Measurements from ENCODE around the gene OGT. TPM values are rescaled to one million over a fixed set of nuclear protein-coding genes. Genes with fewer than 3 reads are reported as not detected.

The OGT gene
- total and polyA plus RNA-seq, 2 experiments from 2014 or later = 36.8 to 120 TPM

GRCh38 chrX:71542825-71543224 lies 9.9 kb downstream of the OGT start:
- Histone ChIP-seq H4K20me1 (ENCODE audit: insufficient read depth, poor library complexity, severe bottlenecking) (peaks cover 56% of the 10 kb centered on the region), H3K4me1 (ENCODE audit: insufficient read depth) (peaks cover 7% of the 10 kb centered on the region), H3K9me2 (replicated peaks; ENCODE audit: insufficient read depth) (no peaks in the 10 kb centered on the region), H2AFZ (no peak overlapping the region), H3K9me3 (ENCODE audit: low read depth) (no peaks in the 10 kb centered on the region), H3K79me2 (peaks cover 100% of the 10 kb centered on the region), H3K36me3 (replicated peaks; ENCODE audit: insufficient read depth, low read depth) (no peaks in the 10 kb centered on the region), H3K27ac (peak overlapping the region; percentile 23), H3K4me3 (no peak overlapping the region), H3K4me2 (no peak overlapping the region), H3K27me3 (no peaks in the 10 kb centered on the region)
- no peak for TF ChIP-seq EZH2 (IDR thresholded peaks at IDR 0.05; ENCODE audit: borderline replicate concordance)
- no peak for TF ChIP-seq EZH2phosphoT487 (IDR thresholded peaks at IDR 0.05; ENCODE audit: low read depth, severe bottlenecking, unreplicated experiment)
- TF ChIP-seq CTCF (IDR thresholded peaks at IDR 0.05; ENCODE audit: poor library complexity) = no peak
- no peak for DNase-seq (ENCODE audit: low spot score)
- WGBS (ENCODE audit: low lambda C conversion rate, missing lambda C conversion rate) = 92% methylated on average over 2 of the region's 2 CpGs

- 80% methylated on average over 2 of the region's 2 CpGs for WGBS (ENCODE audit: low lambda C conversion rate, missing lambda C conversion rate)
Observed at GRCh38 chrX:71543316-71543715, 10.4 kb downstream of the OGT start.

GRCh38 chrX:71545364-71545763 lies 12.5 kb downstream of the OGT start:
- Histone ChIP-seq H3K27ac (no peak overlapping the region), H3K79me2 (peaks cover 87% of the 10 kb centered on the region), H3K36me3 (replicated peaks; ENCODE audit: insufficient read depth, low read depth) (no peaks in the 10 kb centered on the region), H4K20me1 (ENCODE audit: insufficient read depth, poor library complexity, severe bottlenecking) (peaks cover 42% of the 10 kb centered on the region), H3K4me2 (no peak overlapping the region), H3K9me2 (replicated peaks; ENCODE audit: insufficient read depth) (no peaks in the 10 kb centered on the region), H3K4me1 (ENCODE audit: insufficient read depth) (peaks cover 7% of the 10 kb centered on the region), H3K4me3 (no peak overlapping the region), H3K27me3 (no peaks in the 10 kb centered on the region), H3K9me3 (ENCODE audit: low read depth) (no peaks in the 10 kb centered on the region), H2AFZ (no peak overlapping the region)
- no peak for DNase-seq (ENCODE audit: low spot score)
- WGBS (ENCODE audit: low lambda C conversion rate, missing lambda C conversion rate) = 89% methylated on average over 7 of the region's 7 CpGs
- TF ChIP-seq CTCF (IDR thresholded peaks at IDR 0.05; ENCODE audit: poor library complexity) (no peak), EZH2phosphoT487 (IDR thresholded peaks at IDR 0.05; ENCODE audit: low read depth, severe bottlenecking, unreplicated experiment) (no peak), EZH2 (IDR thresholded peaks at IDR 0.05; ENCODE audit: borderline replicate concordance) (no peak)

More at GRCh38 chrX:71543316-71543715, 10.4 kb downstream of the OGT start:
- peaks cover 97% of the 10 kb centered on the region for H3K79me2 ChIP-seq
- peaks cover 51% of the 10 kb centered on the region for H4K20me1 ChIP-seq (ENCODE audit: insufficient read depth, poor library complexity, severe bottlenecking)
- H3K9me2 ChIP-seq (replicated peaks; ENCODE audit: insufficient read depth) = no peaks in the 10 kb centered on the region
- no peak overlapping the region for H2AFZ ChIP-seq
- no peaks in the 10 kb centered on the region for H3K9me3 ChIP-seq (ENCODE audit: low read depth)
- H3K4me2 ChIP-seq = no peak overlapping the region
- H3K27ac ChIP-seq = peak overlapping the region; percentile 23
- peaks cover 7% of the 10 kb centered on the region for H3K4me1 ChIP-seq (ENCODE audit: insufficient read depth)
- peak; percentile 25 for DNase-seq (ENCODE audit: low spot score)
- H3K27me3 ChIP-seq = no peaks in the 10 kb centered on the region
- no peak overlapping the region for H3K4me3 ChIP-seq
- H3K36me3 ChIP-seq (replicated peaks; ENCODE audit: insufficient read depth, low read depth) = no peaks in the 10 kb centered on the region
- TF ChIP-seq CTCF (IDR thresholded peaks at IDR 0.05; ENCODE audit: poor library complexity) (no peak), EZH2phosphoT487 (IDR thresholded peaks at IDR 0.05; ENCODE audit: low read depth, severe bottlenecking, unreplicated experiment) (no peak), EZH2 (IDR thresholded peaks at IDR 0.05; ENCODE audit: borderline replicate concordance) (no peak)

GRCh38 chrX:71546879-71547278 lies 14.0 kb downstream of the OGT start:
- no peaks in the 10 kb centered on the region for H3K27me3 ChIP-seq
- 92% methylated on average over 13 of the region's 13 CpGs for WGBS (ENCODE audit: low lambda C conversion rate, missing lambda C conversion rate)
- H3K36me3 ChIP-seq (replicated peaks; ENCODE audit: insufficient read depth, low read depth) = no peaks in the 10 kb centered on the region
- peaks cover 72% of the 10 kb centered on the region for H3K79me2 ChIP-seq
- no peak overlapping the region for H3K4me3 ChIP-seq
- TF ChIP-seq EZH2 (IDR thresholded peaks at IDR 0.05; ENCODE audit: borderline replicate concordance) (no peak), EZH2phosphoT487 (IDR thresholded peaks at IDR 0.05; ENCODE audit: low read depth, severe bottlenecking, unreplicated experiment) (no peak), CTCF (IDR thresholded peaks at IDR 0.05; ENCODE audit: poor library complexity) (no peak)
- H3K9me3 ChIP-seq (ENCODE audit: low read depth) = no peaks in the 10 kb centered on the region
- H3K27ac ChIP-seq = no peak overlapping the region
- no peak overlapping the region for H2AFZ ChIP-seq
- H3K9me2 ChIP-seq (replicated peaks; ENCODE audit: insufficient read depth) = no peaks in the 10 kb centered on the region
- no peaks in the 10 kb centered on the region for H3K4me1 ChIP-seq (ENCODE audit: insufficient read depth)
- no peak overlapping the region for H3K4me2 ChIP-seq
- DNase-seq (ENCODE audit: low spot score) = no peak
- peaks cover 36% of the 10 kb centered on the region for H4K20me1 ChIP-seq (ENCODE audit: insufficient read depth, poor library complexity, severe bottlenecking)
